ENCODE measurements around the gene SRL. TPM values are rescaled to one million over a fixed set of nuclear protein-coding genes. Genes with fewer than 3 reads are reported as not detected.

The SRL gene
- total RNA-seq (2014; rRNA removed; shearing (Covaris generic)), result not detected in 2 replicates

- no peak for DNase-seq (ENCODE audit: low read depth)
These were observed at the start of gene SRL for GRCh38 chr16:4241928-4242283. SRL (minus strand) TSS chr16:4242080; CDS start chr16:4242067, 13 bp downstream.

GRCh38 chr16:4290236-4290830 lies 48.5 kb upstream of the SRL start:
- DNase-seq (ENCODE audit: low read depth), result peak; percentile 76

- DNase-seq (ENCODE audit: low read depth), result peak; percentile 68
These were observed 46.5 kb upstream of the SRL start for GRCh38 chr16:4288148-4288921.

- no peak for DNase-seq (ENCODE audit: low read depth)
These were observed 43.3 kb upstream of the SRL start for GRCh38 chr16:4285167-4285566.

GRCh38 chr16:4283939-4284338 lies 42.1 kb upstream of the SRL start:
- peak; percentile 63 for DNase-seq (ENCODE audit: low read depth)

GRCh38 chr16:4283441-4283840 lies 41.6 kb upstream of the SRL start:
- no peak for DNase-seq (ENCODE audit: low read depth)

- DNase-seq (ENCODE audit: low read depth), result no peak
These were observed 38.7 kb upstream of the SRL start for GRCh38 chr16:4280625-4281024.

- no peak for DNase-seq (ENCODE audit: low read depth)
These were observed 36.2 kb upstream of the SRL start for GRCh38 chr16:4277987-4278513.

- DNase-seq (ENCODE audit: low read depth), result no peak
These were observed 34.0 kb upstream of the SRL start for GRCh38 chr16:4275861-4276260.

- DNase-seq (ENCODE audit: low read depth), result peak; percentile 62
These were observed 32.0 kb upstream of the SRL start for GRCh38 chr16:4273858-4274311.

GRCh38 chr16:4272114-4272956 lies 30.5 kb upstream of the SRL start:
- peak; percentile 50 for DNase-seq (ENCODE audit: low read depth)

- peak; percentile 94 for DNase-seq (ENCODE audit: low read depth)
These were observed 29.6 kb upstream of the SRL start for GRCh38 chr16:4271176-4272113.

GRCh38 chr16:4270595-4270994 lies 28.7 kb upstream of the SRL start:
- no peak for DNase-seq (ENCODE audit: low read depth)

GRCh38 chr16:4270091-4270490 lies 28.2 kb upstream of the SRL start:
- no peak for DNase-seq (ENCODE audit: low read depth)

- no peak for DNase-seq (ENCODE audit: low read depth)
These were observed 24.5 kb upstream of the SRL start for GRCh38 chr16:4266372-4266771.

- no peak for DNase-seq (ENCODE audit: low read depth)
These were observed 23.8 kb upstream of the SRL start for GRCh38 chr16:4265676-4266075.

- no peak for DNase-seq (ENCODE audit: low read depth)
These were observed 22.7 kb upstream of the SRL start for GRCh38 chr16:4264546-4264945.

- DNase-seq (ENCODE audit: low read depth), result peak; percentile 79
These were observed 21.9 kb upstream of the SRL start for GRCh38 chr16:4263504-4264436.

GRCh38 chr16:4262303-4262835 lies 20.5 kb upstream of the SRL start:
- DNase-seq (ENCODE audit: low read depth), result no peak

Data from Daoy (cell line).